Progenitor cell of endocrine pancreas (in vitro differentiated cells): ENCODE measurements around the gene CTDSPL. TPM values are rescaled to one million over a fixed set of nuclear protein-coding genes. Genes with fewer than 3 reads are reported as not detected.

Experiments
- DNase-seq: peaks from one replicate; pipeline ENCODE4 v3.0.0; 2021; ENCODE audit warnings: low spot score; ENCODE audit not compliant: unreplicated experiment
- H3K27ac Mint-ChIP-seq: 2 replicates; pipeline ENCODE4 v1.8.0; 2021; ENCODE audit warnings: mild to moderate bottlenecking, moderate library complexity, mixed read lengths
- H3K27me3 Mint-ChIP-seq: 2 replicates; pipeline ENCODE4 v1.8.0; 2021; ENCODE audit warnings: mixed read lengths
- H3K36me3 Mint-ChIP-seq: 2 replicates; pipeline ENCODE4 v1.8.0; 2022; ENCODE audit warnings: mixed read lengths; ENCODE audit not compliant: insufficient read depth
- H3K4me1 Mint-ChIP-seq: 2 replicates; pipeline ENCODE4 v1.8.0; 2021; ENCODE audit warnings: low read depth, mixed read lengths
- H3K4me3 Mint-ChIP-seq: 2 replicates; pipeline ENCODE4 v1.8.0; 2021; ENCODE audit warnings: low read depth, mild to moderate bottlenecking, moderate library complexity, mixed read lengths
- H3K9me3 Mint-ChIP-seq: 2 replicates; pipeline ENCODE4 v1.8.0; 2021; ENCODE audit warnings: low read depth, mixed read lengths
- CTCF ChIP-seq: fragments of 200-600 bp; sonication (generic); IDR thresholded peaks from one replicate; pipeline ENCODE4 v1.5.0; 2021; ENCODE audit warnings: antibody characterized with exemption, mild to moderate bottlenecking; ENCODE audit not compliant: unreplicated experiment
- total RNA-seq: library from RNA; stranded (reverse); gene quantifications from 2 replicates; pipeline ENCODE4 v1.2.1, GENCODE V29; 2021

The CTDSPL gene
- total RNA-seq, 1 donor from 2014 or later: 53.3 TPM

DNA sequence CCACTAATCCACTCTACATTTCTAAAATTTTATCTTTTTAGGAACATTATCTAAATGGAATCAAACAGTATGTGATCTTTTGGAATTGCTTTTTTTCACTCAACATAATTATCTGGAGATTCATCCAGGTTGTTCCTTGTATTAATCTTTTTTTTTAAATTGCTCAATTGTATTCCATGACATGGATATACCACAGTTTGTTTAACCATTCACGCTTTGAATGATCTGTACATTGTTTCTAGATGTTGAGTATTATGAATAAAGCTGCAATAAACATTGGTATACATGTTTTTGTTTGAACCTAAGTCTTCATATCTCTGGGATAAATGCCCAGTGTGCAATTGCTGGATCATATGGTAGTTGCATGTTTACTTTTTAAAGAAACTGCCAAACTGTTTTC, 5.5 kb downstream of the CTDSPL start:
- Mint-ChIP-seq H3K27ac (no peak overlapping the region), H3K9me3 (peaks cover 25% of the 10 kb centered on the region), H3K27me3 (no peaks in the 10 kb centered on the region), H3K4me3 (no peak overlapping the region), H3K4me1 (peaks cover 27% of the 10 kb centered on the region), H3K36me3 (peaks cover 16% of the 10 kb centered on the region)
- TF ChIP-seq CTCF: no peak
- DNase-seq: no peak

- no peak for TF ChIP-seq CTCF
- H3K27me3 Mint-ChIP-seq: no peaks in the 10 kb centered on the region
- peaks cover 16% of the 10 kb centered on the region for H3K36me3 Mint-ChIP-seq
- H3K27ac Mint-ChIP-seq: no peak overlapping the region
- DNase-seq: no peak
- peaks cover 26% of the 10 kb centered on the region for H3K9me3 Mint-ChIP-seq
- no peaks in the 10 kb centered on the region for H3K4me1 Mint-ChIP-seq
- no peak overlapping the region for H3K4me3 Mint-ChIP-seq
Measured at GRCh38 chr3:37871858-37872257, 10.2 kb downstream of the CTDSPL start.

DNA sequence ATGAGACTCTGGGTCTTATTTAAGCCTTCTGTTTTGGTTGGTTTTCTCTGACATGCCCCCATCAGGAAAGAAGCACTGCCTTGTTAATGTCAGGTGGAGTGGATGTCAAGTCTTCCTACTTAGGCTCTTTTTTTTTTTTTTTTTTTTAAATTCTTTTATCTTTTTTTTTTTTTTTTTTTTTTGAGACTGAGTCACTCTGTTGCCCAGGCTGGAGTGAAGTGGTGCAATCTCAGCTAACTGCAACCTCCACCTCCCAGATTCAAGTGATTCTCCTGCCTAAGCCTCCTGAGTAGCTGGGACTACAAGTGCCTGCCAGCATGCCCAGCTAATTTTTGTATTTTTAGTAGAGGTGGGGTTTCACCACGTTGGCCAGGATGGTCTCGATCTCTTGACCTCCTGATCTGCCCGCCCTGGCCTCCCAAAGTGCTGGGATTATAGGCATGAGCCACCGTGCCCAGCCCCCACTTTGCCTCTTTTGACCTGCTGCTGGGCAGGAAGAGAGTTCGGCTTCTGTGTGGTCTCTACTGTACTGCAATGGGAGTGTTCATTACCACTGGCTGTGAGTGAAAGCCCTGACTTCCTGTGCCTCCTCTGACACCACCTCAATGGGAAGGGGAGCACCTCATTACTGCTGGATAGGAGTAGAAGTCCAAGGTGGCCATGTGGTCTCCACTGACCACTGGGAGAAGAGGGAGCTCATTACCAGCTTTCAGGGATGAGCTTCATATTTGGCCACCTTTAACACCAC, 10.9 kb downstream of the CTDSPL start:
- DNase-seq: no peak
- TF ChIP-seq CTCF: no peak
- Mint-ChIP-seq H3K27ac (no peak overlapping the region), H3K27me3 (no peaks in the 10 kb centered on the region), H3K9me3 (peaks cover 26% of the 10 kb centered on the region), H3K4me1 (peaks cover 1% of the 10 kb centered on the region), H3K4me3 (no peak overlapping the region), H3K36me3 (peaks cover 18% of the 10 kb centered on the region)

GRCh38 chr3:37876279-37876678, 14.6 kb downstream of the CTDSPL start:
- DNase-seq: no peak
- Mint-ChIP-seq H3K4me1 (peaks cover 2% of the 10 kb centered on the region), H3K27me3 (no peaks in the 10 kb centered on the region), H3K27ac (no peak overlapping the region), H3K9me3 (peaks cover 13% of the 10 kb centered on the region), H3K36me3 (peaks cover 11% of the 10 kb centered on the region), H3K4me3 (no peak overlapping the region)
- TF ChIP-seq CTCF: no peak

DNA sequence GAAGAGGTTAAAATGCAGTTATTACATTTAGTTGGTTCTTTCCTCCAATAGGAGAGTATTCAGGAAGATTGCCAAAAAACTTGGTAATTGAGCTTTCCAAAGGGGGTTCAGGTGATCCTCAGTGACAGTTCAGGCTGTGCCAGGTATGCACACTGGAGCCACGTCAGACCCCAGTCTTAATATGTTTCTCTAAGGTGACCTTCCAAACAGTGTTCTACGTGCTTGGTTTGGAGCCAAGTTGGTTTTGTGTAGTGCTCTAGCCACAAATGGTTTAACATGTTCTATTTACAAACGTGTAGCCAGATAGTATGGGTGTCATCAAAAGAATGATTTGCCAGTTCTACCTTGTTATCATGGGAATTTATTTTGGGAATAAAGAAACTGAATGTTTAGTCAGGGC, 21.0 kb downstream of the CTDSPL start:
- no peak for DNase-seq
- peaks cover 4% of the 10 kb centered on the region for H3K4me1 Mint-ChIP-seq
- H3K36me3 Mint-ChIP-seq: no peaks in the 10 kb centered on the region
- no peaks in the 10 kb centered on the region for H3K9me3 Mint-ChIP-seq
- H3K27me3 Mint-ChIP-seq: no peaks in the 10 kb centered on the region
- no peak overlapping the region for H3K4me3 Mint-ChIP-seq
- no peak for TF ChIP-seq CTCF
- no peak overlapping the region for H3K27ac Mint-ChIP-seq
